OCI-LY7 (cell line): ENCODE data around the gene PRADC1.

ENCODE experiments used
- EZH2phosphoT487 ChIP-seq: fragments of 200-600 bp; sonication (generic); IDR thresholded peaks from 2 replicates; pipeline ENCODE4 v1.6.1; 2018; ENCODE audit warnings: low read depth, borderline replicate concordance, mild to moderate bottlenecking, mixed run types, antibody characterized with exemption, low read length, moderate library complexity, mixed read lengths
- TF ChIP-seq, protein P1 (sequence below): fragments of 200-600 bp; sonication (generic); conservative IDR thresholded peaks from 2 replicates; pipeline ENCODE4 v1.5.1; 2014; ENCODE audit warnings: mild to moderate bottlenecking, antibody characterized with exemption, low read length, moderate library complexity, mixed read lengths

DNA sequence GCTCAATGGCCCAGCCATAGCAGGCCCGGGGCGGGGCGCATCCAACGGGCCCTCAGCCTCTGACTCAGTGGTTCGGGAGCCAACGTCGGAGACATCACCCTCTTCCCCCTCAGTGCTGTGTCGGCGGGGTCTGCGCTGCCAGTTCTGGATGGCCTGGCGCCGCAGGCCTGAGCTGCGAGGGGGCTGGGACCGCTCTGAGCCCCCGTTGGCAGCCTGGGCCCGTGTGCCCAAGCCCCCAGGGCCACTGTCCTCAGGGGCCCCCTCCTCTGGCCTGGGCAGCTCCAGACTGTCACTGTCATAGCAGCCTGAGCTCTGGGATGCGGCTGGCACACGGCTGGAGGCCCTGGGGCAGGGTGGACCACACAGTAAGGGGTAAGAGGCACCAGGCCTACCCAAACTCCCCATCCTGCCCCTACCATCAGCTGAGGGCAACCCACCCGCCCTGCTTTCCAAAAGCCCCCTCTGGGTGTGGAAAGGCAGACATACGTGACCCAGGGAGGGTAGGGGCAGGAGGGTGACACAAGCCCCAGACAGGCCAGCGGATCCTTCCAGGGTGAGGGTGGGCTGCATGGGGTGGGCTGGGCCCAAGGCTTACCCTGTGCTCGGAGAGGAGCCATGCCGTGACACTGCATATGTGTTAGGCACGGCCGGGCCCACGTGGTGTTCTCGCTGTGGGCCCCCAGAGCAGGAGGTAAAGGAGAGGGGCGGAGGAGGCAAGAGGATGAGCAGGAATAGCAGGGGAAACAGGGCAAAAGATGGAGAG is 32.4 kb upstream of the PRADC1 start:
- TF ChIP-seq, protein P1, sequence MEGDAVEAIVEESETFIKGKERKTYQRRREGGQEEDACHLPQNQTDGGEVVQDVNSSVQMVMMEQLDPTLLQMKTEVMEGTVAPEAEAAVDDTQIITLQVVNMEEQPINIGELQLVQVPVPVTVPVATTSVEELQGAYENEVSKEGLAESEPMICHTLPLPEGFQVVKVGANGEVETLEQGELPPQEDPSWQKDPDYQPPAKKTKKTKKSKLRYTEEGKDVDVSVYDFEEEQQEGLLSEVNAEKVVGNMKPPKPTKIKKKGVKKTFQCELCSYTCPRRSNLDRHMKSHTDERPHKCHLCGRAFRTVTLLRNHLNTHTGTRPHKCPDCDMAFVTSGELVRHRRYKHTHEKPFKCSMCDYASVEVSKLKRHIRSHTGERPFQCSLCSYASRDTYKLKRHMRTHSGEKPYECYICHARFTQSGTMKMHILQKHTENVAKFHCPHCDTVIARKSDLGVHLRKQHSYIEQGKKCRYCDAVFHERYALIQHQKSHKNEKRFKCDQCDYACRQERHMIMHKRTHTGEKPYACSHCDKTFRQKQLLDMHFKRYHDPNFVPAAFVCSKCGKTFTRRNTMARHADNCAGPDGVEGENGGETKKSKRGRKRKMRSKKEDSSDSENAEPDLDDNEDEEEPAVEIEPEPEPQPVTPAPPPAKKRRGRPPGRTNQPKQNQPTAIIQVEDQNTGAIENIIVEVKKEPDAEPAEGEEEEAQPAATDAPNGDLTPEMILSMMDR, result no peak
- TF ChIP-seq EZH2phosphoT487, result no peak
